Umbilical cord (tissue), 2 donors: Measurements from ENCODE around the gene TTF1. TPM values are rescaled to one million over a fixed set of nuclear protein-coding genes. Genes with fewer than 3 reads are reported as not detected.

Source experiments
- DNase-seq: peaks from one replicate; pipeline ENCODE4 v3.0.0-alpha.2; 2015; ENCODE audit warnings: low spot score
- total RNA-seq: library from RNA; depleted of rRNA; stranded (reverse); fragments of >200 nt; gene quantifications from one replicate; pipeline ENCODE4 v1.2.3, GENCODE V29; 2014; ENCODE audit warnings: low replicate concordance; ENCODE audit not compliant: insufficient read depth

Gene TTF1
- total RNA-seq, 1 donor from 2014 or later, result 25.3 TPM

- DNase-seq, result no peak
Observed at GRCh38 chr9:132366481-132366880, 40.2 kb downstream of the TTF1 start.

GRCh38 chr9:132365986-132366385 is 40.7 kb downstream of the TTF1 start:
- no peak for DNase-seq

- DNase-seq, result no peak
Observed at GRCh38 chr9:132364068-132364467, 42.6 kb downstream of the TTF1 start.

GRCh38 chr9:132357764-132358163 is 48.9 kb downstream of the TTF1 start:
- DNase-seq, result no peak

GRCh38 chr9:132356324-132356924 is 50.2 kb downstream of the TTF1 start:
- DNase-seq, result no peak

- DNase-seq, result peak; percentile 99
Observed at GRCh38 chr9:132354637-132355355, 51.8 kb downstream of the TTF1 start, which contains the start of gene SETX. SETX (minus strand) TSS chr9:132354986; CDS start chr9:132349428, 5,558 bp downstream.

GRCh38 chr9:132351404-132352045 is 55.1 kb downstream of the TTF1 start:
- DNase-seq, result no peak

GRCh38 chr9:132350861-132351315 is 55.8 kb downstream of the TTF1 start:
- DNase-seq, result no peak

- no peak for DNase-seq
Observed at GRCh38 chr9:132348676-132349075, 58.0 kb downstream of the TTF1 start.

GRCh38 chr9:132346177-132346576 is 60.5 kb downstream of the TTF1 start:
- DNase-seq, result no peak

GRCh38 chr9:132341177-132341840 is 65.3 kb downstream of the TTF1 start:
- DNase-seq, result no peak

- no peak for DNase-seq
Observed at GRCh38 chr9:132334364-132334763, 72.3 kb downstream of the TTF1 start.

- DNase-seq, result no peak
Observed at GRCh38 chr9:132333556-132333955, 73.1 kb downstream of the TTF1 start.

GRCh38 chr9:132328580-132328979 is 78.1 kb downstream of the TTF1 start:
- DNase-seq, result no peak

GRCh38 chr9:132327537-132327936 is 79.1 kb downstream of the TTF1 start:
- no peak for DNase-seq

Other genes starting within 250 kb of the TTF1 start
- 3.9 TPM for gene NTNG2, start 244.8 kb downstream of the TTF1 start, total RNA-seq
- 43.1 TPM for gene SETX, start 51.9 kb downstream of the TTF1 start, total RNA-seq
- not detected for gene CFAP77, start 3.4 kb upstream of the TTF1 start, total RNA-seq
- gene BARHL1, start 175.8 kb upstream of the TTF1 start, total RNA-seq, result not detected